MM.1S (cell line): Measurements from ENCODE around the gene EIF4A3.

ENCODE experiments used
- DNase-seq: peaks from one replicate; pipeline ENCODE4 v3.0.0-alpha.2; 2015
- H2AFZ ChIP-seq: fragments of 300-600 bp; sonication (generic); 2 replicates; pipeline ENCODE4 v1.6.0; 2016; ENCODE audit warnings: antibody characterized with exemption, low read length
- H3F3A ChIP-seq: fragments of 300-600 bp; sonication (generic); 2 replicates; pipeline ENCODE4 v1.6.1; 2016; ENCODE audit warnings: mild to moderate bottlenecking, antibody characterized with exemption, low read length, moderate library complexity, mixed read lengths; ENCODE audit not compliant: insufficient read depth
- H3K27ac ChIP-seq: fragments of 300-600 bp; sonication (generic); 2 replicates; pipeline ENCODE4 v1.5.1; 2016; ENCODE audit warnings: mild to moderate bottlenecking, low read length
- H3K27me3 ChIP-seq: fragments of 300-600 bp; sonication (generic); replicated peaks from 2 replicates; pipeline ENCODE4 v1.6.0; 2016; ENCODE audit warnings: low read length; ENCODE audit not compliant: insufficient read depth
- H3K36me3 ChIP-seq: fragments of 300-600 bp; sonication (generic); replicated peaks from 2 replicates; pipeline ENCODE4 v1.6.1; 2016; ENCODE audit warnings: mild to moderate bottlenecking, low read length, mixed read lengths; ENCODE audit not compliant: insufficient read depth
- H3K4me1 ChIP-seq: fragments of 300-600 bp; sonication (generic); 2 replicates; pipeline ENCODE4 v1.6.1; 2016; ENCODE audit warnings: low read length, mixed read lengths
- H3K4me2 ChIP-seq: fragments of 300-600 bp; sonication (generic); 2 replicates; pipeline ENCODE4 v1.6.0; 2016; ENCODE audit warnings: low read depth, low read length
- H3K4me3 ChIP-seq: fragments of 300-600 bp; sonication (generic); 2 replicates; pipeline ENCODE4 v1.5.1; 2016; ENCODE audit warnings: low read length, mixed read lengths
- H3K79me2 ChIP-seq: fragments of 300-600 bp; sonication (generic); 2 replicates; pipeline ENCODE4 v1.6.1; 2016; ENCODE audit warnings: mixed run types, low read length, mixed read lengths
- H3K9ac ChIP-seq: fragments of 300-600 bp; sonication (generic); 2 replicates; pipeline ENCODE4 v1.6.1; 2016; ENCODE audit warnings: low read length, mixed read lengths
- H3K9me2 ChIP-seq: fragments of 300-600 bp; sonication (generic); replicated peaks from 2 replicates; pipeline ENCODE4 v1.6.1; 2016; ENCODE audit warnings: mild to moderate bottlenecking, low read length, mixed read lengths; ENCODE audit not compliant: insufficient read depth
- H3K9me3 ChIP-seq: fragments of 300-600 bp; sonication (generic); replicated peaks from 2 replicates; pipeline ENCODE4 v1.6.1; 2016; ENCODE audit warnings: mild to moderate bottlenecking, low read length, mixed read lengths; ENCODE audit not compliant: insufficient read depth
- H4K20me1 ChIP-seq: fragments of 300-600 bp; sonication (generic); 2 replicates; pipeline ENCODE4 v1.6.1; 2016; ENCODE audit warnings: mild to moderate bottlenecking, low read length, moderate library complexity, mixed read lengths; ENCODE audit not compliant: insufficient read depth
- CTCF ChIP-seq: fragments of 300-600 bp; sonication (generic); IDR thresholded peaks from 2 replicates; pipeline ENCODE4 v1.5.1; 2016; ENCODE audit warnings: antibody characterized with exemption, low read length, mixed read lengths
- EZH2 ChIP-seq: fragments of 300-600 bp; sonication (generic); optimal IDR thresholded peaks from 2 replicates; pipeline ENCODE3; 2017; ENCODE audit warnings: low read depth, mild to moderate bottlenecking, antibody characterized with exemption, low read length, mixed read lengths
- EZH2phosphoT487 ChIP-seq: fragments of 300-600 bp; sonication (generic); IDR thresholded peaks from 2 replicates; pipeline ENCODE4 v1.6.1; 2018; ENCODE audit warnings: antibody characterized with exemption, low read length

Gene EIF4A3

GRCh38 chr17:80187090-80187489 lies 40.2 kb upstream of the EIF4A3 start:
- peak overlapping the region; percentile 17; the same call in 1 of the 2 replicates for H2AFZ ChIP-seq
- no peaks in the 10 kb centered on the region for H3K4me1 ChIP-seq
- H3K36me3 ChIP-seq = no peaks in the 10 kb centered on the region
- no peaks in the 10 kb centered on the region for H4K20me1 ChIP-seq
- H3K4me2 ChIP-seq = peak overlapping the region; percentile 38
- no peaks in the 10 kb centered on the region for H3K79me2 ChIP-seq
- no peak overlapping the region for H3K27ac ChIP-seq
- DNase-seq = no peak
- H3K9me3 ChIP-seq = no peaks in the 10 kb centered on the region
- H3K27me3 ChIP-seq = peaks cover 83% of the 10 kb centered on the region
- H3F3A ChIP-seq = no peaks in the 10 kb centered on the region
- H3K4me3 ChIP-seq = peak overlapping the region; percentile 30; the same call in 1 of the 2 replicates
- no peak for TF ChIP-seq EZH2
- no peak for TF ChIP-seq CTCF
- TF ChIP-seq EZH2phosphoT487 = no peak
- no peaks in the 10 kb centered on the region for H3K9me2 ChIP-seq
- no peak overlapping the region for H3K9ac ChIP-seq

GRCh38 chr17:80185968-80186367 lies 39.0 kb upstream of the EIF4A3 start:
- TF ChIP-seq EZH2phosphoT487 (no peak), EZH2 (no peak), CTCF (no peak)
- H4K20me1 ChIP-seq = no peaks in the 10 kb centered on the region
- no peak for DNase-seq
- H3F3A ChIP-seq = no peaks in the 10 kb centered on the region
- no peaks in the 10 kb centered on the region for H3K9me2 ChIP-seq
- no peaks in the 10 kb centered on the region for H3K9me3 ChIP-seq
- no peak overlapping the region for H3K27ac ChIP-seq
- no peaks in the 10 kb centered on the region for H3K4me1 ChIP-seq
- no peaks in the 10 kb centered on the region for H3K36me3 ChIP-seq
- H3K4me3 ChIP-seq = no peak overlapping the region
- no peak overlapping the region for H3K4me2 ChIP-seq
- no peaks in the 10 kb centered on the region for H3K79me2 ChIP-seq
- peaks cover 83% of the 10 kb centered on the region for H3K27me3 ChIP-seq
- H2AFZ ChIP-seq = no peak overlapping the region
- H3K9ac ChIP-seq = no peak overlapping the region

GRCh38 chr17:80184423-80184714 lies 37.4 kb upstream of the EIF4A3 start:
- no peak overlapping the region for H3K9ac ChIP-seq
- TF ChIP-seq EZH2phosphoT487 = no peak
- no peak for TF ChIP-seq EZH2
- TF ChIP-seq CTCF = no peak
- no peak overlapping the region for H3K4me2 ChIP-seq
- no peaks in the 10 kb centered on the region for H3K9me3 ChIP-seq
- no peak overlapping the region for H3K27ac ChIP-seq
- no peak overlapping the region for H3K4me3 ChIP-seq
- no peaks in the 10 kb centered on the region for H3K79me2 ChIP-seq
- H3K27me3 ChIP-seq = peaks cover 85% of the 10 kb centered on the region
- no peaks in the 10 kb centered on the region for H3K36me3 ChIP-seq
- no peaks in the 10 kb centered on the region for H3F3A ChIP-seq
- no peak for DNase-seq
- H3K4me1 ChIP-seq = no peaks in the 10 kb centered on the region
- H2AFZ ChIP-seq = no peak overlapping the region
- H3K9me2 ChIP-seq = no peaks in the 10 kb centered on the region
- no peaks in the 10 kb centered on the region for H4K20me1 ChIP-seq
